ENCODE results near the gene CHRNB2.
A peak's percentile ranks its signal among the peaks of the same experiment; 100 is the strongest.

Gene CHRNB2

DNA sequence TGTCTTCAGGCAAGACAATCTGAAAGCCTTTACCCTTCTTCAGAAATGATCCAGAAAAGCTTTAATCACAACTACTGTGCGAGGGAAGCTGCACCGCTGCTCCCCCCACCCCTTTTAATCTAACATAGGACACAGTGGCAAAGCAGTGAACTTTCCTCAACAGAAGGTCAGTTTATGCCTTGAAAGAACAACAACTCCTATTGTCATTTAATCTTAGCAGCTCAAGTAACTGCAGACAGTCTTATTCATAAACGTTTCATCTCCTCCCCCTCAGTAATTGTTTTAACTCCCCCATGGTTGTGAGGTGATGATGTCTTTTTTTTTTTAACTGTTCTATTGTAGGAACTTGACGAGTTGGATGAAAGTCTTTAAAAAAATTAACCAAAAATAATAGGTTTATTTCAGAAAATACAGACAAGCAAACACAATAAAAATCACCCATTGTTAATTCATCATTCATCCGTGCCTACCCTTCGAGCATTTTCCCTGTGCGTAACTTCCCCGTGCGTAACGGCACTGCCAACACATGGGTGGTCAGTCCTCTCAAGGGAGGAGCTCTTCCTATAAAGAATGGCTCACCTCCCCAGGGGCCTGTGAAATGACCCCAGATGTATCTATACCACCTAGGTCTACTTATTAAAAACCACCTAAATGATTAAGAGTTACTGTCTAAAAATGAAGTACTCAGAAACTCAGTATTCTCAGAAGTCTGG, 43.7 kb downstream of the CHRNB2 start:
- no peak for DNase-seq

GRCh38 chr1:154614247-154614646, 46.7 kb downstream of the CHRNB2 start:
- no peak for DNase-seq

DNA sequence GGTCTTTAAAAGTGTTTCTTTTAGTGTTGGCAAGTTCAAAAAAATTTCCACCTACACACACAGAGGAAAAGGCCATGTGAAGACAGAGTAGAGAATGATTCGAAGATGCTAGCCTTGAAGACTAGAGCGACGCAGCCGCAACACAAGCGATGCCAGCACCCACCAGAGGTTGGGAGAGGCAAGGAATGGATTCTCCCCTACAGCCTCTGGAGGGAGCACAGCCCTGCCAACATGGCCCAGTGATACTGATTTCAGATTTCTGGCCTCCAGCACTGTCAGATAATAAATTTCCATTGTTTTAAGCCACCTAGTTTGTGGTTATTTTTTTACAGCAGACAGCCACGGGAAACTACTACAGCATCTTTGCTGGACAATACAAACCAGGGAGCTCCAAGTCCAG, 47.3 kb downstream of the CHRNB2 start:
- DNase-seq: no peak

DNA sequence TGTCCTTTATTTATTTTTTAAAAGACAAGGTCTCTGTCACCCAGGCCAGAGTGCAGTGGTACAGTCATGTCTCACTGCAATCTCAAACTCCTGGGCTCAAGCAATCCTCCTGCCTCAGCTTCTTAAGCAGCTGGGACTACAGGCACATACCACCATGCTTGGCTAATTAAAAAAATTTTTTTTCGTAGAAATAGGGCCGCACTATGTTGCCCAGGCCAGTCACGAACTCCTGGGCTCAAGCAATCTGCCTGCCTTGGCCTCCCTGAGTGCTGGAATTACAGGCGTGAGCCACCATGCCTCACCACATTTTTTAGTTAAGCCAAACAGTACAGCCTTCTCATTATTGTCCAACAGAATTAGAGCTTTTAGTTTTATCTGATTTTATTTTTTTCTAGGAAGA, 47.8 kb downstream of the CHRNB2 start:
- DNase-seq: no peak

DNA sequence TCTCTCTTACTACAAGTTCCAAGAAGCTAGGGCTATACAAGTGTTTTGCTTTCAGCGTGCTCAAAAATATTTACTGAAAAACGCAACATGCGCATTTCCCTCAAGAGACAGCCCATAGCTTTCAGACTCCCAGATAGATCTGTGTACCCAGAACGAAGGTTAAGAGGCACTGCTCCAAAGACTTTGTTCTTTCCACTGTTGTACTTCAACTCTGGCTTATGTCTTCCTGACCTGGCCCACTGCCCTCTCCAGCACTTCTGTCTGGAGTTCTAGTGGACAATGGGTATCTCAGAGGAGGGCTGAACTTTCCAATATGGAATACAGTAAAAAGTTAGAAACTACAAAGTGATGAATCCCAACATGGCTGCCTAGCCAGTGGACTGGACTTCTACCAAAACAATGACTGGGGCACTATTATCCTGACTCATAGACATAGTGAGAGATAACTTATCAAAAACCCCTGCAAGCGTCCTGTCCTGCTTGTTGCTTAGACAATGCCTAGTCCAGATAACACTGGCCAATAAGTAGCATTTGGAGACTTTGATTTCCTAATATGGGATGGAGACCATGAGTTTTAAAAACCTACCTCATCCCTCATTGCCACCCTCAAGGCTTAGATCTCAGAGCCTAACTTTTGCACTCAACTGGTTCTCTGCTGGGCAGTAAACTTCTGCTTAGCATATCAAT, 49.2 kb downstream of the CHRNB2 start:
- DNase-seq: no peak

DNA sequence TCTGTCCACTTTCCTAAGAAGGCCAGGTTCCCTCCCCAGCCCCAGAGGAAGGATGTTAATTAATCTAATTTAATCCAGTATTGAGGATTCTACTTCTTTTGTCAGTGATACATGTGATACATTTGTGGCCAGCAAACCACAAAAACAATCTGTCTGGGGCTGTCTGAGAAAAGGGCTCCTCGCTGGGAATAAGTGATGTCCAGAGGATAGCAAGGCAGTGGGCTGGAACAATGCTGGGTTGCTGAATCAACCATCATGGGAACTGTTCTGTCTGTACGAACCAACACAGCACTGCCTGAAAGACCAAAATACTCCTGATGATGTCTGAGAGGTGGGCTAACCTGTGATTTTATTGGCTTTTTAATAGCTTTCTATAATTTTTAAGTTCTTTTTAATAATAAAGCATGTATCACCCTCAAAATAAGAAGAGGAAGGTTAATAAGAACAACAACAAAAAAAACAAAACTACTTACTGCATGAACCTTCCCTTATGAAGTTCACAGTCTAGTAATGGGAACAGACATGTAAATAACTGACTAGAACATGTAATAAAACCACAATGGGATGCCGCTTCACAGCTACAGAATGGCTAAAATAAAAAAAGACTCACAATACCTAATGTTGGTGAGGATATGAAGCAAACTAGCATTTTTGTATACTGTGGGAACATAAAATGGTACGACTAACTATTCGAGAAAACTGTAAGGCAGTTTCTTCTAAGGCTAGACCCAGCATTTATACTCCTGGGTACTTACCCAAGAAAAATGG, 51.8 kb downstream of the CHRNB2 start:
- DNase-seq: no peak

GRCh38 chr1:154620751-154621150, 53.2 kb downstream of the CHRNB2 start:
- DNase-seq: no peak

DNA sequence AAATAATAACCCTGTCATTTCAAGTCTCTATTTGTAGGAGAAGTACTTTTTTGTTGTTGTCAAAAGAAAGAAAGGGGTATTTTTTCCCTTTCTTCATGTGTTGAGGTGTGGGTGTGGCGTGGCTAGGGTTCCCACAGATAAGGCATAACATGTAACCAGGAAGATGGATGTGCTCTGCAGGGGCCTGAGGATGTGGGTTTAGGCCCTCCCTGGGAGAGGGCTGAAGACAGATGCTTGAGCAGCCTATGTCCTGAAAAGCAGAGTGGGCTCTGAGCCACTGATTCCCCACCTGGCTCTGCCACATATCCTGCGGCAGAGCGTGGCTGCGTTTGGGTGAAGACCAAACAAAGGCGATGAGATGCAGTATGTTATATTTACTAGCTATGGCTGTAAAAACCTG, 54.3 kb downstream of the CHRNB2 start:
- DNase-seq: no peak

GRCh38 chr1:154622503-154623039, 55.0 kb downstream of the CHRNB2 start:
- DNase-seq: no peak

DNA sequence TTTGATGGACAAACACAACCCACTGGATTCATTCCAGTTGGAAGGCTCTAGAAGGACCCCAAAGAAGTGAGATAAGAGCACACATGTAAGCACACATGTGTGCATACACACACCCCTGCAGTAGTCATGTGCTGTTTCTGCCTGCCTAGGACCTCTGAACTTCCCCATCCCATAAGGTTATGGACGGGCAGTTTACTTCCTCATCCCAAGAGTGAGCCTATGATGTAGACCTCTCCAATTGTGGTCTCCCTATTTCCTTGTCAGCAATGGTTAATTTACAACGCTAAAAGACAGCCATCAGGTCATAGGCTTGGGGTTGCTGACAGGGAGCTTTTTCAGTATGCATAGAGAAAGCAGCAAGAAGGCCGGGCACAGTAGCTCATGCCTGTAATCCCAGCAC, 55.8 kb downstream of the CHRNB2 start:
- DNase-seq: no peak

GRCh38 chr1:154624746-154625643, 57.4 kb downstream of the CHRNB2 start:
- DNase-seq: no peak

GRCh38 chr1:154626456-154627256, 59.1 kb downstream of the CHRNB2 start:
- DNase-seq: no peak

GRCh38 chr1:154627257-154628120, 59.9 kb downstream of the CHRNB2 start:
- DNase-seq: peak; percentile 93

DNA sequence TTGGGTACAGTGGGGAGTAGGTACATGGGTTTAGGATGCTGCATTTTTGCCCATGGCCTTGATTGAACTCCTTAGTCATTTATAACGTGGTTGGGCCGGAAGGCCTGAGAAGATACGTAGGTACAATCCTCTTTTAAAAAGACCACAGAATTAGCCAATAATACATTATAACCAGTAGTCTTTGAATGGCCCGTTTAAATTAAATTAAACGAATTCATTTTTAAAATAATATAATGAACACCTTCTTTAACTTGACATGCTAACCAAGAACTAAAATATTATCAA, 60.5 kb downstream of the CHRNB2 start:
- no peak for DNase-seq

DNA sequence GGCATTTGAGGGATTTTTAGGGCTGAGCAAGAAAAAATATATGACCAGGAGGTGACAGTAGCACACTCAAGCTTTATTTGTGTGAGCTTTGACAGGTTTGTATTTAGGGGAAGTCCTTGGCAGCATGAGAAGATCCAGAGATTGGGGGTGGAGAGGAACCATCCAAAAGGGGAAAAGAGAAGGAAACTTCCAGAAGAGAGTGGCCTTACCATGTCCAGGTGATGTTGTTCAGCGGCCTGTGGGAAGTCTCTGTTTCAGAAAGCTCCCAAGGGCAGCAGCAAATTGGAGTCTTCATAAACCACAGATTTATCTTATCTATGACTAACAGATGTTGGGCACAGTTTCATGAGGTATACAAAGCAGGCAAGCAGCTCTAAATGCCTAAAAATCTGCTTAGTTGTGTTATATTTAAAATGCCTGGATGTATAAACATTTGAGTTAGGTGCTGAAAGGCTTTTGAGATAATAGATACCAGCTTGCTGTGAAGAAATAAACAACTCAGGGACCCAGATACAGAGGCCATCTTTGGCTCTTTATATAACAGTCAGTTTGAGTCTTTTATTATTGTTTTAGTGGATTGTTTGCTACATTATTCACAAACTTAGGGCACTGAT, 61.6 kb downstream of the CHRNB2 start:
- no peak for DNase-seq
